Mesenchymal stem cell (in vitro differentiated cells and primary cell): ENCODE data around the gene SYT17.
A peak's percentile ranks its signal among the peaks of the same experiment; 100 is the strongest.

Source experiments
- DNase-seq: peaks from one replicate; pipeline ENCODE4 v3.0.0-alpha.2; 2013
- H2AFZ ChIP-seq: one replicate; pipeline ENCODE4 v1.6.1; 2013; ENCODE audit warnings: low read depth, mild to moderate bottlenecking, control low read depth, inconsistent platforms, low read length, moderate library complexity
- H2AK5ac ChIP-seq: 2 replicates; pipeline ENCODE4 v1.6.1; 2013; ENCODE audit warnings: low read length, moderate library complexity, mild to moderate bottlenecking, inconsistent platforms; ENCODE audit not compliant: severe bottlenecking
- H2BK120ac ChIP-seq: one replicate; pipeline ENCODE4 v1.6.1; 2013; ENCODE audit warnings: low read depth, mild to moderate bottlenecking, inconsistent platforms, low read length, moderate library complexity
- H2BK12ac ChIP-seq, 2 experiments: one replicate each; pipeline ENCODE4 v1.6.1; 2013; ENCODE audit warnings: inconsistent platforms in 2 of 2, low read length in 2 of 2, mild to moderate bottlenecking in 2 of 2, moderate library complexity in 2 of 2, control low read depth in 1 of 2
- H2BK15ac ChIP-seq: one replicate; pipeline ENCODE4 v1.6.1; 2013; ENCODE audit warnings: mild to moderate bottlenecking, low read depth, inconsistent platforms; ENCODE audit not compliant: poor library complexity, severe bottlenecking
- H2BK5ac ChIP-seq: 2 replicates; pipeline ENCODE4 v1.6.1; 2013; ENCODE audit warnings: low read depth, mild to moderate bottlenecking, low read length, control low read depth, inconsistent platforms; ENCODE audit not compliant: poor library complexity, severe bottlenecking
- H3K14ac ChIP-seq, 2 experiments: one replicate each; pipeline ENCODE4 v1.6.1; 2013; ENCODE audit warnings: inconsistent platforms in 2 of 2, low read length in 2 of 2, control low read depth in 1 of 2, mild to moderate bottlenecking in 1 of 2, moderate library complexity in 1 of 2
- H3K18ac ChIP-seq, 2 experiments: one replicate each; pipeline ENCODE4 v1.6.1; 2013; ENCODE audit warnings: inconsistent platforms in 2 of 2, low read length in 2 of 2, control low read depth in 1 of 2, low read depth in 1 of 2, mild to moderate bottlenecking in 1 of 2
- H3K23ac ChIP-seq, 2 experiments: one replicate each; pipeline ENCODE4 v1.6.1; 2013; ENCODE audit warnings: inconsistent platforms in 2 of 2, low read length in 2 of 2, mild to moderate bottlenecking in 2 of 2, moderate library complexity in 2 of 2, control low read depth in 1 of 2
- H3K27ac ChIP-seq: 2 replicates; pipeline ENCODE4 v1.5.1; 2013; ENCODE audit warnings: mild to moderate bottlenecking, moderate library complexity, low read length, control low read depth, inconsistent platforms; ENCODE audit not compliant: poor library complexity, severe bottlenecking
- H3K27me3 ChIP-seq, 2 experiments: 2 replicates each; pipeline versions ENCODE4 v1.6.1 to v1.7.0; 2013; ENCODE audit warnings: low read length in 2 of 2, mild to moderate bottlenecking in 2 of 2, moderate library complexity in 2 of 2, control low read depth in 1 of 2, inconsistent platforms in 1 of 2; ENCODE audit not compliant: control insufficient read depth in 1 of 2, insufficient read depth in 1 of 2
- H3K36me3 ChIP-seq, 2 experiments: 2 replicates each; pipeline versions ENCODE4 v1.6.1 to v1.7.0; 2013; ENCODE audit warnings: low read length in 2 of 2, control low read depth in 1 of 2, inconsistent platforms in 1 of 2, low read depth in 1 of 2, mild to moderate bottlenecking in 1 of 2; ENCODE audit not compliant: insufficient read depth in 2 of 2, control insufficient read depth in 1 of 2
- H3K4ac ChIP-seq, 2 experiments: one replicate each; pipeline ENCODE4 v1.6.1; 2013; ENCODE audit warnings: inconsistent platforms in 2 of 2, low read length in 2 of 2, mild to moderate bottlenecking in 2 of 2, moderate library complexity in 2 of 2, control low read depth in 1 of 2, low read depth in 1 of 2
- H3K4me1 ChIP-seq: 2 replicates; pipeline ENCODE4 v1.6.1; 2013; ENCODE audit warnings: low read depth, low read length, control low read depth; ENCODE audit not compliant: control insufficient read depth, insufficient read depth
- H3K4me2 ChIP-seq: 2 replicates; pipeline ENCODE4 v1.6.1; 2013; ENCODE audit warnings: low read length, mild to moderate bottlenecking, inconsistent platforms; ENCODE audit not compliant: poor library complexity, severe bottlenecking
- H3K4me3 ChIP-seq, 2 experiments: 2 replicates each; pipeline versions ENCODE4 v1.5.1 to v1.7.0; 2013; ENCODE audit warnings: low read length in 2 of 2, mild to moderate bottlenecking in 2 of 2, control low read depth in 1 of 2, low read depth in 1 of 2; ENCODE audit not compliant: insufficient read depth in 1 of 2
- H3K79me1 ChIP-seq: replicated peaks from 2 replicates; pipeline ENCODE4 v1.6.1; 2013; ENCODE audit warnings: mild to moderate bottlenecking, control low read depth, low read length, inconsistent platforms; ENCODE audit not compliant: poor library complexity, severe bottlenecking
- H3K9ac ChIP-seq: 2 replicates; pipeline ENCODE4 v1.7.0; 2013; ENCODE audit warnings: mild to moderate bottlenecking, low read length, moderate library complexity
- H3K9me3 ChIP-seq: 2 replicates; pipeline ENCODE4 v1.7.0; 2013; ENCODE audit warnings: mild to moderate bottlenecking, low read length; ENCODE audit not compliant: control insufficient read depth
- H4K8ac ChIP-seq: one replicate; pipeline ENCODE4 v1.6.1; 2013; ENCODE audit warnings: inconsistent platforms, mild to moderate bottlenecking, low read length, moderate library complexity
- H4K91ac ChIP-seq: one replicate; pipeline ENCODE4 v1.6.1; 2013; ENCODE audit warnings: mild to moderate bottlenecking, low read length, inconsistent platforms
- whole genome bisulfite sequencing: methylation state at CpG from one replicate; pipeline ENCODE4 v1.1.7; 2013; ENCODE audit warnings: mixed read lengths; 5-methylcytosine and 5-hydroxymethylcytosine counted together

The SYT17 gene

DNA sequence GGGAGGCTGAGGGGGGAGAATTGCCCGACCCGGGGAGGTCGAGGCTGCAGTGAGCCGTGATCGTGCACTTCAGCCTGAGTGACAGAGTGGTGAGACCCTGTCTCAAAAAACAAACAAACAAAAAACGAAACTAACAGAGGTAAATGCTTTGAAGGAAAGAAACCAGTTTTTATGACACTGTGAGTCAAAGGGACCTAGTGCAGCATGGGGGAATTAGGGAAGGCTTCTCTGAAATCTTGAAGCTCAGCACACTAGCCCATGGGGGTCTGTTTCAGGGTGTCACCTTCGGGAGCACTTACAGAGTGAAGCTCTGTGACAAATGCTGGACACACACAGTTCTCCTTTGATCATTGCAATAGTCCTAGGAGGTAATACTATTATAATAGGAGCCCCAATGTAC lies 37.7 kb upstream of the SYT17 start:
- no peaks in the 10 kb centered on the region for H3K27me3 ChIP-seq
- 49% methylated on average over 5 of the region's 7 CpGs for WGBS

DNA sequence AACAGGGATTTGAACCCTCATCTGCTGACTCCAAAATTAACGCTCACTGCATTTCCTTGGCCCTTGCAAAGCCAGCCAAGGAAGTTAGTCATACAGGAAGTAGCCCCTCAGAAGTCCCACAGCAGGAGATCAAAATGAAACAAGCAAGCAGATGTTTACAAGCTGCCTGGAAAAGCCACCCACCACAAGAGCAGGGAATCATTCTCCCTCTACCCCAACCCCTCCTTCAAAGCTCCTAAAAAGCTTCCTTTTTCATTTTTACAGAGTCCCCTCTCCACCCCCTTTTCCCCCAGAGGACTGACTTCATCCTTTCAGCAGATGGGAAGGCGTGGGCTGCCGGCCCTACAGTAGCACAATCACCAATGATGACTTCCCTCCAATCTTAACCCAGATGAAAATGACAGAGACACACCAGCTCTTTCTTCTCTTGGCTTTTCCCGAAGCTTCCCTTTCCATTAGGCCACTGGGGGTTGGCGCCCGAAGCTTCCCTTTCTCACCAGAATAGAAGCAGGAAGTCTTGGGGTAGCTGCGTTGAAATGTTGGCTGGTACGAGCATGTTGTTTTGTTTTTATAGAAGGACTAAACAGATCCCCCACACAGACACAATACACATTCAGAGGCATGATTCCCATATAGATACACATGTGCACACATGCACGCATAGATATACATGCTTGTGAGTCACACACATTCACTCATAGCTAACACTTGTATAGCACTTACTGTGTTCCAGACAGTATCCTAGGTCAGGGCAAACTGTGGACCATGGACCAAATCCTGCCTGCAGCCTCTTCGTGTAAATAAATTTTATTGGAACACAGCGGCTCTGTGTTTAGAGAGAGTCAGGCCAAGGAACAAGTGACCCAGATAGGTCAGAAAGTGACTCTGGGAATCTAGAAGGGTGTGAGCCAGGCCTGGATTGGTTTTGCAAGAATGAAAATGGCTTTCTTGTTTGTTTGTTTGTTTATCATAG lies 36.9 kb upstream of the SYT17 start:
- Histone ChIP-seq H2AK5ac (no peak overlapping the region), H3K4me2 (no peak overlapping the region), H3K4ac (peak overlapping the region; percentile 9 to 20), H3K18ac (peak overlapping the region; percentile 60 to 74), H3K23ac (no peak overlapping the region), H2BK120ac (peak overlapping the region; percentile 95), H3K79me1 (no peaks in the 10 kb centered on the region), H3K9me3 (peaks cover 3% of the 10 kb centered on the region), H2AFZ (no peak overlapping the region), H2BK15ac (no peak overlapping the region), H4K8ac (peak overlapping the region; percentile 86), H2BK5ac (no peak overlapping the region), H3K27me3 (no peaks in the 10 kb centered on the region), H3K4me3 (peak overlapping the region in 1 of 2 experiments; percentile 58), H4K91ac (peak overlapping the region; percentile 60), H3K27ac (peak overlapping the region; percentile 3), H3K4me1 (peaks cover 13% of the 10 kb centered on the region), H3K36me3 (no peaks in the 10 kb centered on the region), H2BK12ac (peak overlapping the region; percentile 12 to 71), H3K14ac (peak overlapping the region in 1 of 2 experiments; percentile 66), H3K9ac (peak overlapping the region; percentile 80)
- WGBS = 7% methylated on average over 6 of the region's 11 CpGs
- DNase-seq = peak; percentile 95

More for the DNA sequence above, 37.7 kb upstream of the SYT17 start:
- H4K91ac ChIP-seq = peak overlapping the region; percentile 57
- peaks cover 6% of the 10 kb centered on the region for H3K4me1 ChIP-seq
- peak overlapping the region in 1 of 2 experiments; percentile 58 for H3K4me3 ChIP-seq
- H2BK15ac ChIP-seq = peak overlapping the region; percentile 71
- H2BK12ac ChIP-seq = peak overlapping the region; percentile 29 to 84
- no peaks in the 10 kb centered on the region for H3K79me1 ChIP-seq
- DNase-seq = peak; percentile 36
- H3K27ac ChIP-seq = no peak overlapping the region
- H2AFZ ChIP-seq = no peak overlapping the region
- H3K9me3 ChIP-seq = peaks cover 4% of the 10 kb centered on the region
- peak overlapping the region; percentile 80 for H3K9ac ChIP-seq
- H3K18ac ChIP-seq = peak overlapping the region; percentile 60 to 94
- no peak overlapping the region for H2BK5ac ChIP-seq
- peaks cover 3 to 7% of the 10 kb centered on the region in 2 experiments for H3K36me3 ChIP-seq
- H3K14ac ChIP-seq = no peak overlapping the region
- no peak overlapping the region for H2AK5ac ChIP-seq
- H4K8ac ChIP-seq = peak overlapping the region; percentile 86
- no peak overlapping the region for H3K23ac ChIP-seq
- H2BK120ac ChIP-seq = peak overlapping the region; percentile 95
- peak overlapping the region; percentile 69 to 84 for H3K4ac ChIP-seq
- no peak overlapping the region for H3K4me2 ChIP-seq

DNA sequence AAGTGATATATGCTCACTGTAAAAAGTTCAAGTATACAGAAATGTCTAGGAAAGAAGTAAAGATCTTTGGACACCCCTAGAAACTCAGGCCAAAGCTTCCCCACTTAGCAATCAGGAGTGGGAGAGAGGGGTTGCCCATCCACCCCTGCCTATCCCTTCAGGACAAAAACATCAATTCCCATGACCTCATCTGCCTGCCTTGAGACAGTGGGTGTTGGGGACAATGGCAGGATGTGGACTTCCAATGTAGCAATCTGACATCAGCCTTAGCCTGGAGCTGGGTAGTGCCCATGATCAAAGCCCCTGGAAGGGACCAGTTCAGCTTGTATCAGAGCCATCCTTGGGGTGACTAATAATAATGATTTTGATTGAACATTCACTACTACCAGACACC lies 36.2 kb upstream of the SYT17 start:
- peak; percentile 72 for DNase-seq
- no peak overlapping the region for H2BK15ac ChIP-seq
- no peak overlapping the region for H2AK5ac ChIP-seq
- peaks cover 16% of the 10 kb centered on the region for H3K4me1 ChIP-seq
- peak overlapping the region; percentile 65 for H4K91ac ChIP-seq
- no peak overlapping the region for H3K14ac ChIP-seq
- H4K8ac ChIP-seq = peak overlapping the region; percentile 33
- no peak overlapping the region for H2AFZ ChIP-seq
- peak overlapping the region; percentile 25 to 56 for H3K18ac ChIP-seq
- H2BK12ac ChIP-seq = peak overlapping the region; percentile 16 to 60
- no peaks in the 10 kb centered on the region for H3K36me3 ChIP-seq
- H3K4me2 ChIP-seq = no peak overlapping the region
- H2BK5ac ChIP-seq = no peak overlapping the region
- H3K23ac ChIP-seq = no peak overlapping the region
- H3K79me1 ChIP-seq = no peaks in the 10 kb centered on the region
- H2BK120ac ChIP-seq = peak overlapping the region; percentile 39
- H3K27me3 ChIP-seq = no peaks in the 10 kb centered on the region
- no peak overlapping the region for H3K27ac ChIP-seq
- H3K9me3 ChIP-seq = no peaks in the 10 kb centered on the region
- no peak overlapping the region for H3K4me3 ChIP-seq
- peak overlapping the region; percentile 80 for H3K9ac ChIP-seq
- peak overlapping the region in 1 of 2 experiments; percentile 7 for H3K4ac ChIP-seq

DNA sequence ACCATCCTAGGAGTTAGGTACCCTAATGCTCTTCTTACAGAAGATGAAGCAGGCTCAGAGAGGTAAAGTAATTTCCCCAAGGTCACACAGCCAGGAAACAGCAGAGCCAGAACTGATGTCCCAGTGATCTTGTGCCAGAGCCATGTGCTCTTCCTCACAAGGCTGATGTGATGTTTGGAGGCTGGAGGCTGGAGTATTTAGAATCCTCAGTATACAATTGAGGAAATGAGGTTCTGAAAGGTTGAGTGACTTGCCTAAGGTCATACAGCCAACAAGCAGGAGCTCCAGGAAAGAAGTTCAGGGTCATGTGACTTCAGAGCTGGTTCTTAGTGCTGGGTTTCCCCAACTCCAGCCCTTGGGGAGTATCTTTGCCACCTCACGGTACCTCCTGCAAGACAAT lies 35.8 kb upstream of the SYT17 start:
- no peaks in the 10 kb centered on the region for H3K79me1 ChIP-seq
- peak overlapping the region; percentile 58 for H2BK120ac ChIP-seq
- H3K18ac ChIP-seq = peak overlapping the region; percentile 25 to 85
- H3K23ac ChIP-seq = no peak overlapping the region
- H4K91ac ChIP-seq = peak overlapping the region; percentile 5
- H4K8ac ChIP-seq = no peak overlapping the region
- no peak overlapping the region for H3K4me2 ChIP-seq
- H3K14ac ChIP-seq = no peak overlapping the region
- DNase-seq = no peak
- no peak overlapping the region for H2BK5ac ChIP-seq
- H3K27ac ChIP-seq = no peak overlapping the region
- no peak overlapping the region for H3K4me3 ChIP-seq
- H2BK12ac ChIP-seq = peak overlapping the region; percentile 45 to 60
- H3K27me3 ChIP-seq = no peaks in the 10 kb centered on the region
- peak overlapping the region; percentile 9 for H2BK15ac ChIP-seq
- peaks cover 17% of the 10 kb centered on the region for H3K4me1 ChIP-seq
- H3K9me3 ChIP-seq = no peaks in the 10 kb centered on the region
- H2AFZ ChIP-seq = no peak overlapping the region
- H2AK5ac ChIP-seq = no peak overlapping the region
- peak overlapping the region; percentile 7 to 83 for H3K4ac ChIP-seq
- H3K9ac ChIP-seq = no peak overlapping the region
- no CpG with 5 or more reads among the region's 1 CpG for WGBS
- no peaks in the 10 kb centered on the region for H3K36me3 ChIP-seq
